HG02943 (cell line): ENCODE data around the gene HSBP1L1.
A peak's percentile ranks its signal among the peaks of the same experiment; 100 is the strongest.

ENCODE experiments used
- ATAC-seq: cut with Tn5 transposase; IDR thresholded peaks from one replicate; pipeline ENCODE4 v1.9.1; 2021; ENCODE audit warnings: mild to moderate bottlenecking, low read depth, moderate library complexity; ENCODE audit not compliant: unreplicated experiment

Gene HSBP1L1

GRCh38 chr18:79944126-79944731 is 20.2 kb upstream of the HSBP1L1 start:
- no peak for ATAC-seq

- no peak for ATAC-seq
These were observed 19.7 kb upstream of the HSBP1L1 start for GRCh38 chr18:79944746-79945117.

GRCh38 chr18:79945118-79946042 is 19.1 kb upstream of the HSBP1L1 start:
- no peak for ATAC-seq

- no peak for ATAC-seq
These were observed 17.2 kb upstream of the HSBP1L1 start for GRCh38 chr18:79947054-79947755.

- no peak for ATAC-seq
These were observed 16.4 kb upstream of the HSBP1L1 start for GRCh38 chr18:79947881-79948610.

- ATAC-seq: no peak
These were observed 15.6 kb upstream of the HSBP1L1 start for GRCh38 chr18:79948719-79949411.

- no peak for ATAC-seq
These were observed 14.6 kb upstream of the HSBP1L1 start for GRCh38 chr18:79949697-79950487.

GRCh38 chr18:79950515-79951341 is 13.7 kb upstream of the HSBP1L1 start:
- ATAC-seq: no peak

- peak; percentile 57 for ATAC-seq
These were observed 12.6 kb upstream of the HSBP1L1 start, which contains the start of gene SLC66A2 for GRCh38 chr18:79951545-79952455. Gene SLC66A2, minus strand, starts transcription at chr18:79951653. Its CDS starts 727 bp downstream, at chr18:79950926.

- ATAC-seq: no peak
These were observed 11.9 kb upstream of the HSBP1L1 start for GRCh38 chr18:79952456-79952995.

- no peak for ATAC-seq
These were observed 11.4 kb upstream of the HSBP1L1 start for GRCh38 chr18:79952996-79953559.

GRCh38 chr18:79953971-79954651 is 10.3 kb upstream of the HSBP1L1 start:
- ATAC-seq: no peak

GRCh38 chr18:79954791-79955190 is 9.7 kb upstream of the HSBP1L1 start:
- ATAC-seq: no peak

- ATAC-seq: no peak
These were observed 9.0 kb upstream of the HSBP1L1 start for GRCh38 chr18:79955302-79956075.

- no peak for ATAC-seq
These were observed 8.2 kb upstream of the HSBP1L1 start for GRCh38 chr18:79956276-79956675.
